Endothelial cell of umbilical vein (primary cell): ENCODE measurements around the gene CDYL. TPM values are rescaled to one million over a fixed set of nuclear protein-coding genes. Genes with fewer than 3 reads are reported as not detected.

ENCODE experiments used
- BruUV-seq: library from RNA; stranded (reverse); fragments of 400-500 nt; replicated peaks from 2 replicates; lab custom pipeline; 2021; lab: Mats Ljungman, UMichigan
- CTCF ChIA-PET: fragments of 300-600, 350-600 bp; sonication (Branson Sonifier 250); formaldehyde crosslinking; loops from one replicate; lab custom pipeline; 2021; ENCODE audit warnings: antibody characterized with exemption, inconsistent platforms; lab: Charles Lee
- POLR2A ChIA-PET: fragments of 300-600, 350-600 bp; sonication (Branson Sonifier 250); formaldehyde crosslinking; loops from one replicate; lab custom pipeline; 2021; ENCODE audit warnings: antibody characterized with exemption, inconsistent platforms; lab: Charles Lee
- DNase-seq: peaks from one replicate; pipeline ENCODE4 v3.0.0-alpha.2; 2011; ENCODE audit warnings: low read depth, low spot score
- FAIRE-seq: peaks from 2 replicates; lab custom pipeline; 2011; peaks lifted over from hg19 to GRCh38; lab: Jason Lieb, UNC
- H2AFZ ChIP-seq: 2 replicates; pipeline ENCODE4 v1.6.0; 2012; ENCODE audit warnings: low read depth, low read length, control low read depth, inconsistent platforms
- H3K27ac ChIP-seq: 2 replicates; pipeline ENCODE4 v1.5.1; 2011; ENCODE audit warnings: low read depth, mild to moderate bottlenecking, control low read depth, low read length, moderate library complexity; ENCODE audit not compliant: insufficient read depth
- H3K27me3 ChIP-seq, 2 experiments: 2 replicates each; pipeline versions ENCODE4 v1.6.0 to v1.6.1; 2011; ENCODE audit warnings: low read length in 2 of 2, mixed read lengths in 1 of 2; ENCODE audit not compliant: control insufficient read depth in 2 of 2, insufficient read depth in 2 of 2
- H3K36me3 ChIP-seq, 2 experiments: 2 replicates in 1 of 2; 3 replicates in 1 of 2; pipeline ENCODE4 v1.5.1; 2011; ENCODE audit warnings: low read length in 2 of 2, mild to moderate bottlenecking in 1 of 2, moderate library complexity in 1 of 2; ENCODE audit not compliant: control insufficient read depth in 2 of 2, insufficient read depth in 2 of 2; ENCODE audit errors: extremely low read depth in 1 of 2
- H3K4me1 ChIP-seq: 3 replicates; pipeline ENCODE4 v1.5.1; 2011; ENCODE audit warnings: mild to moderate bottlenecking, low read length; ENCODE audit not compliant: control insufficient read depth, insufficient read depth; ENCODE audit errors: extremely low read depth
- H3K4me2 ChIP-seq: 2 replicates; pipeline ENCODE4 v1.6.1; 2011; ENCODE audit warnings: low read length, control low read depth, mixed read lengths; ENCODE audit not compliant: insufficient read depth
- H3K4me3 ChIP-seq, 3 experiments: fragments of 200-600 bp in 1 of 3; sonication (generic), shearing (Covaris generic) in 1 of 3; replicated peaks in 1 of 3; 2 replicates each; pipeline ENCODE4 v1.5.1; 2011 to 2016; ENCODE audit warnings: control low read depth in 3 of 3, low read length in 3 of 3, mild to moderate bottlenecking in 2 of 3, inconsistent platforms in 1 of 3, low read depth in 1 of 3, moderate library complexity in 1 of 3; ENCODE audit not compliant: insufficient read depth in 1 of 3
- H3K79me2 ChIP-seq: 2 replicates; pipeline ENCODE4 v1.6.0; 2012; ENCODE audit warnings: low read length, inconsistent platforms; ENCODE audit not compliant: control insufficient read depth, insufficient read depth
- H3K9ac ChIP-seq: replicated peaks from 2 replicates; pipeline ENCODE3; 2011; ENCODE audit warnings: low read length, control low read depth; ENCODE audit not compliant: insufficient read depth; ENCODE audit errors: extremely low read depth
- H3K9me1 ChIP-seq: replicated peaks from 3 replicates; pipeline ENCODE4 v1.6.0; 2011; ENCODE audit warnings: mild to moderate bottlenecking, low read length; ENCODE audit not compliant: control insufficient read depth, insufficient read depth; ENCODE audit errors: extremely low read depth
- H3K9me3 ChIP-seq: replicated peaks from 2 replicates; pipeline ENCODE4 v1.5.1; 2012; ENCODE audit warnings: low read length, inconsistent platforms; ENCODE audit not compliant: control insufficient read depth, insufficient read depth
- H4K20me1 ChIP-seq: replicated peaks from 2 replicates; pipeline ENCODE3; 2011; ENCODE audit warnings: mild to moderate bottlenecking, low read length; ENCODE audit not compliant: control insufficient read depth, insufficient read depth; ENCODE audit errors: extremely low read depth
- CTCF ChIP-seq, 2 donors: IDR thresholded peaks; 1 replicate in 1 of 2; 2 replicates in 1 of 2; pipeline ENCODE4 v1.5.1; 2011; ENCODE audit warnings: low read length in 2 of 2, mild to moderate bottlenecking in 2 of 2, moderate library complexity in 2 of 2, control low read depth in 1 of 2, inconsistent platforms in 1 of 2, low read depth in 1 of 2; ENCODE audit not compliant: insufficient read depth in 1 of 2; ENCODE audit errors: extremely low read depth in 1 of 2
- EZH2 ChIP-seq: IDR thresholded peaks from 2 replicates; pipeline ENCODE4 v1.6.1; 2012; ENCODE audit warnings: borderline replicate concordance, low read depth, mild to moderate bottlenecking, moderate library complexity, low read length, inconsistent platforms; ENCODE audit not compliant: severe bottlenecking
- FOS ChIP-seq: IDR thresholded peaks from 2 replicates; pipeline ENCODE4 v1.6.1; 2011; ENCODE audit warnings: mild to moderate bottlenecking, low read length, moderate library complexity, borderline replicate concordance; ENCODE audit not compliant: insufficient read depth
- GATA2 ChIP-seq: IDR thresholded peaks from 2 replicates; pipeline ENCODE4 v1.7.0; 2011; ENCODE audit warnings: low read depth, mild to moderate bottlenecking, moderate library complexity, mixed read lengths, low read length; ENCODE audit not compliant: insufficient read length, insufficient read depth
- JUN ChIP-seq: IDR thresholded peaks from 2 replicates; pipeline ENCODE4 v1.6.1; 2011; ENCODE audit warnings: borderline replicate concordance, low read depth; ENCODE audit not compliant: insufficient read length, insufficient read depth
- MAX ChIP-seq: IDR thresholded peaks from 2 replicates; pipeline ENCODE4 v1.6.1; 2011; ENCODE audit not compliant: insufficient read depth, insufficient read length
- MYC ChIP-seq: IDR thresholded peaks from one replicate; pipeline ENCODE4 v1.6.1; 2011; ENCODE audit warnings: mild to moderate bottlenecking, low read depth, low read length
- POLR2A ChIP-seq: IDR thresholded peaks from 2 replicates; pipeline ENCODE4 v1.6.1; 2012; ENCODE audit warnings: low read depth, mild to moderate bottlenecking, control low read depth, low read length
- POLR2AphosphoS5 ChIP-seq: IDR thresholded peaks from 2 replicates; pipeline ENCODE4 v1.6.1; 2012; ENCODE audit warnings: low read depth, mild to moderate bottlenecking, control low read depth, low read length, moderate library complexity; ENCODE audit not compliant: insufficient read depth
- dilution Hi-C: fragments of 300-500 bp; cut with MboI; formaldehyde crosslinking; loops from one replicate; pipeline ENCODE4 v1.15.0; 2019; ENCODE audit warnings: low sequenced_read_pairs; ENCODE audit not compliant: extremely low pct_ligation_motif_present
- intact Hi-C: fragments of 100-400 bp; cut with micrococcal nuclease; formaldehyde crosslinking; loops from one replicate; pipeline ENCODE4 v1.10.0; 2022
- polyA plus RNA-seq, 4 experiments: library from polyadenylated mRNA; depleted of rRNA in 3 of 4; stranded (reverse) in 3 of 4; unstranded in 1 of 4; fragments of >200 nt; gene quantifications; 2 replicates each; pipeline versions ENCODE4 v1.2.1 to v1.2.3, GENCODE V29; 2011 to 2012; ENCODE audit warnings: missing spikeins in 1 of 4
- total RNA-seq: library from RNA; stranded (reverse); gene quantifications from 2 replicates; pipeline ENCODE4 v1.2.3, GENCODE V29; 2021

CDYL gene
- total and polyA plus RNA-seq, 2 donors (not counting 3 experiments of a cell fraction or from before 2014, with no cell fraction given) = 10.2 to 35.6 TPM

- TF ChIP-seq GATA2 (no peak), FOS (no peak), POLR2A (no peak), POLR2AphosphoS5 (no peak), CTCF (IDR thresholded peaks at IDR 0.05; ENCODE audit: extremely low read depth in 1 of 2, insufficient read depth in 1 of 2, low read depth in 1 of 2, low read length in 2 of 2) (no peak), MYC (no peak), MAX (no peak), JUN (no peak), EZH2 (no peak)
- CTCF ChIA-PET = interaction anchor here (1.5 kb wide), 1 partner anchor 15 kb away, joined by 3 read pairs; no protein-coding TSS in a partner anchor
- peaks cover 65% of the 10 kb centered on the region for H3K79me2 ChIP-seq
- H2AFZ ChIP-seq = no peak overlapping the region
- no peak overlapping the region for H3K9ac ChIP-seq
- DNase-seq = no peak
- no peak overlapping the region for H3K27ac ChIP-seq
- intact Hi-C loops = no loop called here
- no peak overlapping the region for H3K4me3 ChIP-seq
- POLR2A ChIA-PET = no interaction called here
- no peaks in the 10 kb centered on the region for H3K9me3 ChIP-seq
- no TSS peak for BruUV-seq
- H3K36me3 ChIP-seq = no peaks in the 10 kb centered on the region
- H4K20me1 ChIP-seq = peaks cover 11% of the 10 kb centered on the region
- dilution Hi-C loops = no loop called here
- no peaks in the 10 kb centered on the region for H3K9me1 ChIP-seq
- H3K4me1 ChIP-seq = peaks cover 12% of the 10 kb centered on the region
- no peak overlapping the region for H3K4me2 ChIP-seq
- no peaks in the 10 kb centered on the region for H3K27me3 ChIP-seq
- FAIRE-seq = no peak
Measured at GRCh38 chr6:4846387-4846786, 70.2 kb downstream of the CDYL start.
